ENCODE measurements around the gene ITGA3. TPM values are rescaled to one million over a fixed set of nuclear protein-coding genes. Genes with fewer than 3 reads are reported as not detected.
"Not testable (repeated sequence)": the region's sequence is repeated elsewhere in the genome, so short reads cannot be mapped to it uniquely, and the experiment has no call there.

The ITGA3 gene
- total RNA-seq, 2 donors from 2014 or later, result 26.5 to 35.9 TPM

GRCh38 chr17:50033316-50033715, 22.6 kb upstream of the ITGA3 start:
- intact Hi-C loops (cut with DNase I), result loop anchor here in 1 of 2 donors (5.0 kb wide), 1 partner anchor 44 kb away; no protein-coding TSS in a partner anchor
- DNase-seq (no peak), ATAC-seq (peak in 1 of 2 donors; percentile 31)

- DNase-seq, result no peak
- ATAC-seq, result no peak
- intact Hi-C loops (cut with DNase I), result loop anchor here in 1 of 2 donors (5.0 kb wide), 1 partner anchor 43 kb away; no protein-coding TSS in a partner anchor
These were observed 21.2 kb upstream of the ITGA3 start for GRCh38 chr17:50034498-50035364.

GRCh38 chr17:50035421-50035879, 20.5 kb upstream of the ITGA3 start:
- DNase-seq, result no peak
- intact Hi-C loops (cut with DNase I), result no loop called here

GRCh38 chr17:50035945-50036344, 20.0 kb upstream of the ITGA3 start:
- ATAC-seq, result no peak
- DNase-seq, result no peak
- intact Hi-C loops (cut with DNase I), result no loop called here

More at GRCh38 chr17:50035421-50035879, 20.5 kb upstream of the ITGA3 start:
- ATAC-seq, result no peak

GRCh38 chr17:50036455-50037261, 19.3 kb upstream of the ITGA3 start:
- intact Hi-C loops (cut with DNase I), result no loop called here
- DNase-seq (no peak), ATAC-seq (no peak)

- DNase-seq (peak; percentile 59), ATAC-seq (peak; percentile 64 to 94)
- intact Hi-C loops (cut with DNase I), result no loop called here
These were observed 18.4 kb upstream of the ITGA3 start for GRCh38 chr17:50037321-50038107.

GRCh38 chr17:50039058-50039457, 16.9 kb upstream of the ITGA3 start:
- DNase-seq, result no peak
- intact Hi-C loops (cut with DNase I), result no loop called here
- no peak for ATAC-seq

- DNase-seq; intact Hi-C loops (cut with DNase I); ATAC-seq: not testable (repeated sequence)
These were observed 15.4 kb upstream of the ITGA3 start for GRCh38 chr17:50040496-50040895.

GRCh38 chr17:50042211-50042610, 13.7 kb upstream of the ITGA3 start:
- ATAC-seq (no peak), DNase-seq (no peak)
- intact Hi-C loops (cut with DNase I), result no loop called here

- intact Hi-C loops (cut with DNase I), result no loop called here
- DNase-seq (peak; percentile 79), ATAC-seq (peak; percentile 70 to 76)
These were observed 12.4 kb upstream of the ITGA3 start for GRCh38 chr17:50043290-50044148.

- intact Hi-C loops (cut with DNase I), result no loop called here
- DNase-seq (no peak), ATAC-seq (no peak)
These were observed 11.4 kb upstream of the ITGA3 start for GRCh38 chr17:50044483-50044882.

GRCh38 chr17:50045154-50045553, 10.8 kb upstream of the ITGA3 start:
- intact Hi-C loops (cut with DNase I), result no loop called here
- ATAC-seq (peak; percentile 14 to 24), DNase-seq (no peak)

GRCh38 chr17:50046179-50046578, 9.7 kb upstream of the ITGA3 start:
- ATAC-seq (no peak), DNase-seq (no peak)
- intact Hi-C loops (cut with DNase I), result no loop called here

GRCh38 chr17:50046667-50047066, 9.2 kb upstream of the ITGA3 start:
- intact Hi-C loops (cut with DNase I), result no loop called here
- no peak for DNase-seq
- no peak for ATAC-seq

- intact Hi-C loops (cut with DNase I), result no loop called here
- ATAC-seq, result no peak
- DNase-seq, result no peak
These were observed 8.8 kb upstream of the ITGA3 start for GRCh38 chr17:50047083-50047482.

GRCh38 chr17:50047488-50048126, 8.3 kb upstream of the ITGA3 start:
- intact Hi-C loops (cut with DNase I), result no loop called here
- DNase-seq (no peak), ATAC-seq (peak in 1 of 2 donors; percentile 28)

- intact Hi-C loops (cut with DNase I), result no loop called here
- ATAC-seq (no peak), DNase-seq (no peak)
These were observed 7.7 kb upstream of the ITGA3 start for GRCh38 chr17:50048146-50048720.

Measured in left cardiac atrium (tissue), 4 donors.